Measurements from ENCODE around the gene PLCD1. TPM values are rescaled to one million over a fixed set of nuclear protein-coding genes. Genes with fewer than 3 reads are reported as not detected.

Gene PLCD1
- polyA plus RNA-seq, 1 of the 3 experiments (the other 2 are of a cell fraction) = 20.2 TPM

GRCh38 chr3:37970802-37971201, 58.6 kb downstream of the PLCD1 start:
- Histone ChIP-seq H3K27me3 (ENCODE audit: insufficient read depth) (no peaks in the 10 kb centered on the region), H4K20me1 (ENCODE audit: insufficient read depth) (no peaks in the 10 kb centered on the region), H3K27ac (ENCODE audit: low read depth in 2 of 2, low read length in 1 of 2) (no peak overlapping the region), H3K36me3 (replicated peaks in 1 of 2; ENCODE audit: control insufficient read depth in 1 of 2, insufficient read depth in 2 of 2, low read length in 1 of 2) (peaks cover 10 to 34% of the 10 kb centered on the region in 2 experiments), H3K79me2 (ENCODE audit: insufficient read depth) (no peaks in the 10 kb centered on the region), H3K9me3 (no peaks in the 10 kb centered on the region), H2AFZ (ENCODE audit: low read depth) (no peak overlapping the region), H3K4me1 (ENCODE audit: control insufficient read depth in 1 of 2, insufficient read depth in 2 of 2, low read depth in 1 of 2, low read length in 1 of 2) (peaks cover 0 to 3% of the 10 kb centered on the region in 2 experiments; a peak in 1 of 4 replicates), H3F3A (replicated peaks; ENCODE audit: insufficient read depth) (no peaks in the 10 kb centered on the region), H3K9me2 (no peaks in the 10 kb centered on the region), H3K4me3 (ENCODE audit: low read depth in 2 of 2, low read length in 1 of 2) (no peak overlapping the region), H3K4me2 (no peak overlapping the region), H3K9ac (no peak overlapping the region)
- TF ChIP-seq FOXM1 (IDR thresholded peaks at IDR 0.05; ENCODE audit: low read depth) (no peak), USF1 (IDR thresholded peaks at IDR 0.05; ENCODE audit: borderline replicate concordance, low read depth) (no peak), RAD21 (IDR thresholded peaks at IDR 0.05; ENCODE audit: low read length) (no peak), MXI1 (IDR thresholded peaks at IDR 0.05; ENCODE audit: low read depth, low read length) (no peak), MEF2A (IDR thresholded peaks at IDR 0.05; ENCODE audit: borderline replicate concordance, low read depth) (no peak), NRF1 (IDR thresholded peaks at IDR 0.05; ENCODE audit: low read depth, low read length) (no peak), JUND (IDR thresholded peaks at IDR 0.05) (no peak), TEAD4 (IDR thresholded peaks at IDR 0.05; ENCODE audit: borderline replicate concordance, insufficient read depth) (no peak), SIN3A (IDR thresholded peaks at IDR 0.05; ENCODE audit: borderline replicate concordance, low read depth, low read length) (no peak), POLR2AphosphoS5 (IDR thresholded peaks at IDR 0.05; ENCODE audit: low read depth, low read length) (no peak), SMC3 (IDR thresholded peaks at IDR 0.05; ENCODE audit: low read depth, low read length) (no peak), PBX3 (IDR thresholded peaks at IDR 0.05) (no peak), TAF1 (IDR thresholded peaks at IDR 0.05; ENCODE audit: borderline replicate concordance, low read depth, low read length) (no peak), NFIC (IDR thresholded peaks at IDR 0.05; ENCODE audit: borderline replicate concordance) (no peak), RXRA (IDR thresholded peaks at IDR 0.05; ENCODE audit: borderline replicate concordance, low read depth) (no peak), YY1 (IDR thresholded peaks at IDR 0.05; ENCODE audit: low read depth) (no peak), GATA2 (CRISPR knock-in tag; IDR thresholded peaks at IDR 0.05) (no peak), TCF12 (IDR thresholded peaks at IDR 0.05) (no peak), IRF3 (IDR thresholded peaks at IDR 0.05; ENCODE audit: low read depth, low read length) (no peak)
- WGBS (ENCODE audit: low lambda C conversion rate) = 87% methylated on average over 4 of the region's 5 CpGs
- CTCF ChIA-PET = interaction anchor here (1.1 to 1.5 kb wide), 3 partner anchors 14 to 376 kb away, joined by 3 to 7 read pairs (median 4); partner anchors contain the start of gene XYLB
- POLR2A ChIA-PET = no interaction called here
- no peak for DNase-seq
